Measurements from ENCODE around the gene GNE. TPM values are rescaled to one million over a fixed set of nuclear protein-coding genes. Genes with fewer than 3 reads are reported as not detected.

Gene GNE
- total and polyA plus RNA-seq, 8 donors = 15.7 to 21.3 (median 19.9) TPM

DNA sequence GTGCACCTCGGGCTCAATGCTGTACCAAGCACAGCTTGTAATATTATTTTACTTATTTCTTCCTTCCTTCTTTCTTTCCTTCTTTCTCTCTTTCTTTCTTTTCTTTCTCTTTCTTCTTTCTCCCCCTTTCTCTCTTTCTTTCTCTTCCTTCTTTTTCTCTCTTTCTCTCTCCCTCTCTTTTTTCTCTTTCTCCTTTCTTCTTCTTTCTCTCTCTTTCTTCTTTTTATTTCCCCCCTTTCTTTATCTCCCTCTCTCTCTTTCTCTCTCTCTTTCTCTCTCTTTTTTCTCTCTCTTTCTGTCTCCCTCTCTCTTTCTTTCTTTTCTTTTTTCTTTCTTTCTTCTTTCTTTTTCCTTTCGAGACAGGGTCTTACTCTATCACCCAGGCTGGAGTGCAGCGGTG lies 32.7 kb upstream of the GNE start:
- H3K4me1 ChIP-seq = no peaks in the 10 kb centered on the region
- no peaks in the 10 kb centered on the region for H3K36me3 ChIP-seq
- intact Hi-C loops (cut with DNase I) = no loop called here
- H3K27me3 ChIP-seq = no peaks in the 10 kb centered on the region
- DNase-seq (no peak), ATAC-seq (no peak)
- no peak overlapping the region for H3K4me3 ChIP-seq
- no peak for TF ChIP-seq CTCF (IDR thresholded peaks at IDR 0.05)
- H3K9me3 ChIP-seq = no peaks in the 10 kb centered on the region
- no peak overlapping the region for H3K27ac ChIP-seq

DNA sequence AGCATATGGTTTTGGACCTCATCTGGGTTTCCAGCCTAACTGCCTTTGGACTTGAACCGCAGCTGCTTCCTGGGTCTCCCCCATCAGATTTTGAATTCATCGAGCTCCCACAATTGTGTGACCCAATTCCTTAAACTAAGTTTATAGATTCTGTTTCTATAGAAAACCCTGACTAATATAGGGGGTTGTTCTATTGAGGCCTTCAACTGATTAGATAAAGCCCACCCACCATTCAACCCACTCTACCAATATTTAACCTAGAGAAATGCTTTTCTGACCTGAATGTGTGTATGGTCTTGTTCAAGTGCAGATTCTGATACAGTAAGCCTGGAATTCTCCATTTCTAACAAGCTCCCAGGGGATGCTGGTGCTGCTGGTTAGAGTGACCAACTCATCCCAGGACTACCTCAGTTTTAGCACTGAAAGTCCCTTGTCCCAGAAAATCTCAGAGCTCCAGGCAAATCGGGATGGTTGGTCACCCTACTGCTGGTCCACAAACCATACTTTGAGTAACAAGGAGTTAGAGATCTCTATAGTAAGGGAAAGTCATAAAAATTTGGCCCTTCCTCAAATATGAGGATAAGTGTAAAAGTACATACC lies 31.7 kb upstream of the GNE start:
- Histone ChIP-seq H3K4me1 (no peaks in the 10 kb centered on the region), H3K9me3 (no peaks in the 10 kb centered on the region), H3K27ac (no peak overlapping the region), H3K27me3 (no peaks in the 10 kb centered on the region), H3K4me3 (no peak overlapping the region), H3K36me3 (no peaks in the 10 kb centered on the region)
- ATAC-seq = no peak
- intact Hi-C loops (cut with DNase I) = no loop called here
- no peak for DNase-seq
- no peak for TF ChIP-seq CTCF (IDR thresholded peaks at IDR 0.05)

- H3K27me3 ChIP-seq = no peaks in the 10 kb centered on the region
- intact Hi-C loops (cut with DNase I) = no loop called here
- DNase-seq (no peak), ATAC-seq (no peak)
- H3K9me3 ChIP-seq = no peaks in the 10 kb centered on the region
- H3K4me3 ChIP-seq = no peak overlapping the region
- no peak for TF ChIP-seq CTCF (IDR thresholded peaks at IDR 0.05)
- no peak overlapping the region for H3K27ac ChIP-seq
- no peaks in the 10 kb centered on the region for H3K36me3 ChIP-seq
- H3K4me1 ChIP-seq = no peaks in the 10 kb centered on the region
Measured at GRCh38 chr9:36288070-36288469, 29.8 kb upstream of the GNE start.

DNA sequence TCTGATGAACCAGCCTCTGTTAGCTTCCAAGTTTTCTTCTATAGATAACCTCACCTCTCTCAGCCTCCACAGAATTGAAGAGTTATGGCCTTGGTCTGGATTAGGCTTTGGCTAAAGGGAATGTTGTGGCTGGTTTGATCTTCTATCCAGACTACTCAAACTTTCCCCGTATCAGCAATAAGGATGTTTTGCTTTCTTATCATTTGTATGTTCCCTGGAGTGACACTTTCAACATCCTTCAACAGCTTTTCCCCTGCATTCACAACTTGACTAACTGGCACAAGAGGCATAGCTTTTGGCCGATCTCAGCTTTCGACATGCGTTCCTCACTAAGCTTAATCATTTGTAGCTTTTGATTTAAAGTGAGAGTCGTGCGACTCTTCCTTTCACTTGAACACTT lies 28.1 kb upstream of the GNE start:
- Histone ChIP-seq H3K27ac (no peak overlapping the region), H3K4me3 (no peak overlapping the region), H3K27me3 (no peaks in the 10 kb centered on the region), H3K9me3 (no peaks in the 10 kb centered on the region), H3K4me1 (no peaks in the 10 kb centered on the region), H3K36me3 (no peaks in the 10 kb centered on the region)
- DNase-seq (peak in 1 of 4 donors; percentile 10), ATAC-seq (no peak)
- intact Hi-C loops (cut with DNase I) = no loop called here
- no peak for TF ChIP-seq CTCF (IDR thresholded peaks at IDR 0.05)

DNA sequence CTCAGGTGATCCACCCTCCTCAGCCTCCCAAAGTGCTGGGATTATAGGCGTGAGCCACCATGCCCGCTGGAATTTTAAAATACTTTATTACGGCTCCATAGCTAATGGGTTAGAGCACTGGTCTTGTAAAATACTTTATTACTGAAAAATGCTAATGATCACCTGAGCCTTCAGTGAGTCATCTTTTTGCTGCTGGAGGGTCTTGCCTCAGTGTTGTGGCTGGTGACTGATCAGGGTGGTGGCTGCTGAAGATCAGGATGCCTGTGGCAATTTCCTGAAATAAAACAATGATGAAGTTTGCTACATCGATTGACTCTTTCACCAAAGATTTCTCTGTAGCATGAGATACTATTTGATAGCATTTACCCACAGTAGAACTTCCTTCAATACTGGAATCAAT lies 26.0 kb upstream of the GNE start:
- no peaks in the 10 kb centered on the region for H3K27me3 ChIP-seq
- intact Hi-C loops (cut with DNase I) = no loop called here
- H3K9me3 ChIP-seq = no peaks in the 10 kb centered on the region
- no peak overlapping the region for H3K4me3 ChIP-seq
- no peak for TF ChIP-seq CTCF (IDR thresholded peaks at IDR 0.05)
- H3K4me1 ChIP-seq = no peaks in the 10 kb centered on the region
- DNase-seq (no peak), ATAC-seq (no peak)
- no peaks in the 10 kb centered on the region for H3K36me3 ChIP-seq
- H3K27ac ChIP-seq = no peak overlapping the region

Measured in left lung (tissue), 10 donors.